ENCODE results near the gene PPP6R1.

DNA sequence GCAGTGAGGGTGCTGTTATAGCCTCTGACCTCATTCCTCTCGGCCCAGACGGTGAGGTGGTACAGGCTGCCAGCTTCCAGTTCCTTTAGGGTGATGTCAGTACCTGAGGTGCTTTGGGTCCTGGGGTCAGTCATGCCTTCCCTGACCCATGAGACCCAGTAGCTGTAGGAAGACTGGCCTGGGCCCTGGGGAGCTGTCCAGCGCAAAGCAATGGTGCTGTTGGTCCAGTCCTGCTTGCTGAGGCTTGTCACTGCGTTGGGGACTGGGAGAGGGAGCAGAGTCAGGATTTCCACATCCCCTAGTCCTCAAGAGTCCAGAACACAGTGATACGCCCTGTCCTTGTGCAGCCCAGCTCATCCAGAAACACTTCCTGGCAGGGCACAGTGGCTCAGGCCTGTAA is 60.2 kb downstream of the PPP6R1 start:
- TF ChIP-seq ZBTB1 (CRISPR knock-in tag; IDR thresholded peaks at IDR 0.05; ENCODE audit: borderline replicate concordance) (no peak), ZNF317 (CRISPR knock-in tag; IDR thresholded peaks at IDR 0.05) (no peak), NONO (IDR thresholded peaks at IDR 0.05) (no peak), NONO (CRISPR knock-in tag; conservative IDR thresholded peaks at IDR 0.05) (no peak), HIVEP1 (CRISPR knock-in tag; IDR thresholded peaks at IDR 0.05) (no peak), ZFX (CRISPR knock-in tag; IDR thresholded peaks at IDR 0.05; ENCODE audit: low read depth) (no peak), EZH2 (conservative IDR thresholded peaks at IDR 0.05; ENCODE audit: low read depth, low read length) (no peak), POLR2A (IDR thresholded peaks at IDR 0.05; ENCODE audit: insufficient read depth in 1 of 2, low read depth in 2 of 2, low read length in 2 of 2) (no peak), ZNF644 (CRISPR knock-in tag; IDR thresholded peaks at IDR 0.05; ENCODE audit: low read depth) (no peak), RAD21 (CRISPR knock-in tag; IDR thresholded peaks at IDR 0.05) (no peak), ATF7 (IDR thresholded peaks at IDR 0.05) (no peak), ATF7 (CRISPR knock-in tag; IDR thresholded peaks at IDR 0.05) (no peak), ZFP37 (CRISPR knock-in tag; IDR thresholded peaks at IDR 0.05; ENCODE audit: borderline replicate concordance) (no peak), NFYB (CRISPR knock-in tag; IDR thresholded peaks at IDR 0.05) (no peak), TAF1 (CRISPR knock-in tag; IDR thresholded peaks at IDR 0.05) (no peak)
